HCT116 (cell line): Measurements from ENCODE around the gene SHROOM1. TPM values are rescaled to one million over a fixed set of nuclear protein-coding genes. Genes with fewer than 3 reads are reported as not detected.

Experiments used
- ATAC-seq: fragments of 200-7000 bp; cut with Tn5 transposase; 2 replicates; pipeline ENCODE4 v1.9.1; 2020; ENCODE audit warnings: mild to moderate bottlenecking, moderate library complexity
- BruUV-seq: library from RNA; stranded (reverse); fragments of 400-500 nt; replicated peaks from 2 replicates; lab custom pipeline; 2021; lab: Mats Ljungman, UMichigan
- CTCF ChIA-PET: fragments of 300-600 bp; sonication (Branson Sonifier 250); formaldehyde crosslinking; loops from one replicate; lab custom pipeline; 2021; ENCODE audit warnings: antibody characterized with exemption; lab: Charles Lee
- POLR2A ChIA-PET: fragments of 300-600, 350-600 bp; sonication (Branson Sonifier 250); formaldehyde crosslinking; loops from one replicate; lab custom pipeline; 2021; ENCODE audit warnings: antibody characterized with exemption; lab: Charles Lee
- RAD21 ChIA-PET, 2 experiments: fragments of 300-600 bp; sonication (Branson Sonifier 250); formaldehyde crosslinking; loops; one replicate each; lab custom pipeline; 2023; ENCODE audit warnings: low total read pairs in 2 of 2; ENCODE audit not compliant: uncharacterized antibody in 2 of 2, unreplicated experiment in 2 of 2, low non-redundant PET in 1 of 2; lab: Charles Lee
- DNase-seq: peaks from one replicate; pipeline ENCODE4 v3.0.0-alpha.2; 2010; ENCODE audit warnings: low read depth, low spot score
- H2AFZ ChIP-seq: fragments of 200-600 bp; shearing (Covaris generic), sonication (generic); 2 replicates; pipeline ENCODE4 v1.6.1; 2017; ENCODE audit warnings: low read depth, mixed run types, mixed read lengths, antibody characterized with exemption, low read length; ENCODE audit not compliant: poor library complexity, severe bottlenecking
- H3K27ac ChIP-seq: 2 replicates; pipeline ENCODE4 v1.5.1; 2012; ENCODE audit warnings: low read depth, low read length
- H3K27me3 ChIP-seq: fragments of 200-600 bp; sonication (generic); 2 replicates; pipeline ENCODE4 v1.6.1; 2016; ENCODE audit warnings: mixed run types, low read length, mixed read lengths; ENCODE audit not compliant: insufficient read depth
- H3K36me3 ChIP-seq, 2 experiments: fragments of 200-500 bp in 1 of 2; fragments of 200-600 bp in 1 of 2; sonication (Bioruptor generic) in 1 of 2; sonication (generic) in 1 of 2; 2 replicates each; pipeline versions ENCODE4 v1.5.1 to v1.6.1; 2014 to 2016; ENCODE audit warnings: low read length in 2 of 2, inconsistent platforms in 1 of 2, mixed read lengths in 1 of 2, mixed run types in 1 of 2; ENCODE audit not compliant: insufficient read depth in 2 of 2, control insufficient read depth in 1 of 2
- H3K4me1 ChIP-seq, 2 experiments: fragments of 200-600 bp in 1 of 2; sonication (generic) in 1 of 2; 2 replicates each; pipeline versions ENCODE4 v1.5.1 to v1.6.1; 2012 to 2017; ENCODE audit warnings: low read length in 2 of 2, inconsistent platforms in 1 of 2, mild to moderate bottlenecking in 1 of 2, mixed read lengths in 1 of 2, mixed run types in 1 of 2, moderate library complexity in 1 of 2; ENCODE audit not compliant: insufficient read depth in 2 of 2, control insufficient read depth in 1 of 2
- H3K4me2 ChIP-seq: fragments of 200-600 bp; sonication (generic); 2 replicates; pipeline ENCODE4 v1.6.1; 2017; ENCODE audit warnings: mixed run types, low read length, mixed read lengths
- H3K4me3 ChIP-seq, 2 experiments: fragments of 200-600 bp in 1 of 2; sonication (generic) in 1 of 2; replicated peaks in 1 of 2; 2 replicates each; pipeline ENCODE4 v1.5.1; 2011 to 2016; ENCODE audit warnings: low read length in 2 of 2, control low read depth in 1 of 2, low read depth in 1 of 2, mild to moderate bottlenecking in 1 of 2, mixed read lengths in 1 of 2, mixed run types in 1 of 2
- H3K79me2 ChIP-seq: fragments of 200-600 bp; sonication (generic); 2 replicates; pipeline ENCODE4 v1.6.1; 2017; ENCODE audit warnings: mild to moderate bottlenecking, mixed run types, low read length, moderate library complexity, mixed read lengths; ENCODE audit not compliant: insufficient read depth
- H3K9ac ChIP-seq: fragments of 200-600 bp; sonication (generic); 2 replicates; pipeline ENCODE4 v1.6.1; 2016; ENCODE audit warnings: low read length, mixed read lengths
- H3K9me2 ChIP-seq: fragments of 200-600 bp; sonication (generic), shearing (Covaris generic); 2 replicates; pipeline ENCODE4 v1.6.1; 2017; ENCODE audit warnings: mixed run types, mild to moderate bottlenecking, moderate library complexity; ENCODE audit not compliant: insufficient read depth
- H3K9me3 ChIP-seq, 2 experiments: fragments of 200-500 bp in 1 of 2; fragments of 200-600 bp in 1 of 2; sonication (Bioruptor generic) in 1 of 2; sonication (generic) in 1 of 2; 2 replicates each; pipeline ENCODE4 v1.6.1; 2014 to 2017; ENCODE audit warnings: low read length in 2 of 2, mixed read lengths in 2 of 2, inconsistent platforms in 1 of 2, low read depth in 1 of 2, mild to moderate bottlenecking in 1 of 2, mixed run types in 1 of 2, moderate library complexity in 1 of 2; ENCODE audit not compliant: control insufficient read depth in 1 of 2, insufficient read depth in 1 of 2
- H4K20me1 ChIP-seq: fragments of 200-600 bp; sonication (generic), shearing (Covaris generic); 2 replicates; pipeline ENCODE4 v1.6.1; 2017; ENCODE audit warnings: mixed run types, mild to moderate bottlenecking, moderate library complexity; ENCODE audit not compliant: insufficient read depth
- ATF3 ChIP-seq: IDR thresholded peaks from 2 replicates; pipeline ENCODE4 v1.6.1; 2012
- CBX3 ChIP-seq: IDR thresholded peaks from 2 replicates; pipeline ENCODE4 v1.6.1; 2012; ENCODE audit warnings: low read depth
- CEBPB ChIP-seq: IDR thresholded peaks from 2 replicates; pipeline ENCODE4 v1.6.1; 2012; ENCODE audit warnings: low read depth
- CTCF ChIP-seq, 3 experiments: fragments of 200-600 bp in 1 of 3; sonication (generic) in 1 of 3; IDR thresholded peaks in 2 of 3; conservative IDR thresholded peaks in 1 of 3; 2 replicates each; pipeline ENCODE4 v1.5.1; 2012 to 2017; ENCODE audit warnings: low read depth in 2 of 3, low read length in 2 of 3, antibody characterized with exemption in 1 of 3, borderline replicate concordance in 1 of 3, control low read depth in 1 of 3, mild to moderate bottlenecking in 1 of 3, mixed read lengths in 1 of 3, mixed run types in 1 of 3, moderate library complexity in 1 of 3; ENCODE audit not compliant: insufficient read depth in 1 of 3
- EGR1 ChIP-seq: IDR thresholded peaks from 2 replicates; pipeline ENCODE4 v1.6.1; 2012; ENCODE audit warnings: low read depth
- ELF1 ChIP-seq: IDR thresholded peaks from 2 replicates; pipeline ENCODE4 v1.6.1; 2012; ENCODE audit warnings: low read depth, borderline replicate concordance
- JUND ChIP-seq: IDR thresholded peaks from 2 replicates; pipeline ENCODE4 v1.6.1; 2012
- POLR2A ChIP-seq: IDR thresholded peaks from 2 replicates; pipeline ENCODE4 v1.7.0; 2011; ENCODE audit warnings: borderline replicate concordance; ENCODE audit not compliant: insufficient read depth, insufficient read length; ENCODE audit errors: extremely low read depth
- RAD21 ChIP-seq: IDR thresholded peaks from 2 replicates; pipeline ENCODE4 v1.6.1; 2012; ENCODE audit warnings: low read depth, mild to moderate bottlenecking
- SP1 ChIP-seq: IDR thresholded peaks from 2 replicates; pipeline ENCODE4 v1.6.1; 2012; ENCODE audit warnings: low read depth
- TCF7L2 ChIP-seq: IDR thresholded peaks from 2 replicates; pipeline ENCODE4 v1.7.0; 2011; ENCODE audit warnings: borderline replicate concordance, inconsistent platforms; ENCODE audit not compliant: insufficient read depth, insufficient read length; ENCODE audit errors: extremely low read depth
- YY1 ChIP-seq: IDR thresholded peaks from 2 replicates; pipeline ENCODE4 v1.6.1; 2011; ENCODE audit warnings: low read length, low read depth, moderate library complexity, mild to moderate bottlenecking; ENCODE audit not compliant: insufficient replicate concordance; ENCODE audit errors: extremely low read depth
- ZFX ChIP-seq: fragments of 450-650 bp; IDR thresholded peaks from 2 replicates; pipeline ENCODE4 v1.6.1; 2017
- ZNF274 ChIP-seq: fragments of 200-500 bp; sonication (Bioruptor generic); IDR thresholded peaks from 2 replicates; pipeline ENCODE4 v1.6.1; 2014; ENCODE audit warnings: mild to moderate bottlenecking, low read depth, low read length, inconsistent platforms
- intact Hi-C: fragments of 100-400 bp; cut with micrococcal nuclease; formaldehyde crosslinking; loops from 2 replicates; pipeline ENCODE4 v1.10.0; 2022
- total RNA-seq: library from RNA; stranded (reverse); gene quantifications from one replicate; pipeline ENCODE4 v1.2.1, GENCODE V29; 2021; ENCODE audit not compliant: unreplicated experiment
- TF ChIP-seq, protein P1 (sequence below): IDR thresholded peaks from 2 replicates; pipeline ENCODE4 v1.6.1; 2012

Gene SHROOM1
- total RNA-seq, 1 experiment from 2014 or later, result 9.5 TPM

DNA sequence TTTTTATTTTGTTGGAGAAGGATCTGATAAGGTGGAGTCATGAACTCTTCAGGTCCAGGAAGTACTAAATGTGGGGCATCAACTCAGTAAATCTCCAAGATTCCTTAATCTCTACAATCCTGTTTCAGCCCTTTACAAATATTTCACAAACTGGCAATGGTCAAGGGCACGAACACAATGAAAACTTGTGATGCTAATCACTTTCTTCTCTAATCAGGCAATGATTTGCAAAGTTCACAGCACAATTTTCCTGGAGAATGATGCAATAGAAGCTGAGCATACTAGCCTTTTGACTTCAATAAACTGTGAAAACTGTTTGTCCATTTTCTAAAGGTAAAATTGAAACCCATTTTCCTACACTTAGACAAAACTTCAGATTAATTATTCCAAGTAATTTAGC, 18.9 kb upstream of the SHROOM1 start:
- intact Hi-C loops, result no loop called here
- ChIA-PET POLR2A (no interaction called here), RAD21 (no interaction called here), CTCF (no interaction called here)
- ATAC-seq (no peak), DNase-seq (no peak)
- Histone ChIP-seq H4K20me1 (no peaks in the 10 kb centered on the region), H3K27me3 (no peaks in the 10 kb centered on the region), H3K9me2 (no peaks in the 10 kb centered on the region), H3K9me3 (no peaks in the 10 kb centered on the region), H3K27ac (no peak overlapping the region), H3K36me3 (no peaks in the 10 kb centered on the region), H3K9ac (no peak overlapping the region), H3K79me2 (no peaks in the 10 kb centered on the region), H3K4me2 (no peak overlapping the region), H3K4me3 (no peak overlapping the region), H3K4me1 (no peaks in the 10 kb centered on the region), H2AFZ (no peak overlapping the region)
- no peak for TF ChIP-seq YY1
- TF ChIP-seq, protein P1, sequence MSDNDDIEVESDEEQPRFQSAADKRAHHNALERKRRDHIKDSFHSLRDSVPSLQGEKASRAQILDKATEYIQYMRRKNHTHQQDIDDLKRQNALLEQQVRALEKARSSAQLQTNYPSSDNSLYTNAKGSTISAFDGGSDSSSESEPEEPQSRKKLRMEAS, result no peak
- TF ChIP-seq JUND, result no peak
- TF ChIP-seq TCF7L2, result no peak
- TF ChIP-seq POLR2A, result no peak
- no peak for TF ChIP-seq CEBPB
- TF ChIP-seq EGR1, result no peak
- no peak for TF ChIP-seq ELF1
- TF ChIP-seq CTCF (IDR thresholded peaks at IDR 0.05 in 2 of 3, conservative IDR thresholded peaks at IDR 0.05 in 1 of 3; ENCODE audit: borderline replicate concordance in 1 of 3, insufficient read depth in 1 of 3, low read depth in 2 of 3, low read length in 2 of 3), result no peak
- no peak for TF ChIP-seq RAD21
- TF ChIP-seq ZNF274, result no peak
- no peak for TF ChIP-seq ATF3
- no peak for TF ChIP-seq SP1
- TF ChIP-seq ZFX, result no peak
- no peak for TF ChIP-seq CBX3
- no TSS peak for BruUV-seq
